ENCODE results near the gene CENPVL2. TPM values are rescaled to one million over a fixed set of nuclear protein-coding genes. Genes with fewer than 3 reads are reported as not detected.
"Not testable (repeated sequence)": the region's sequence is repeated elsewhere in the genome, so short reads cannot be mapped to it uniquely, and the experiment has no call there.

The CENPVL2 gene
- polyA plus RNA-seq (ENCODE audit: low read depth in 6 of 6), result not detected

DNA sequence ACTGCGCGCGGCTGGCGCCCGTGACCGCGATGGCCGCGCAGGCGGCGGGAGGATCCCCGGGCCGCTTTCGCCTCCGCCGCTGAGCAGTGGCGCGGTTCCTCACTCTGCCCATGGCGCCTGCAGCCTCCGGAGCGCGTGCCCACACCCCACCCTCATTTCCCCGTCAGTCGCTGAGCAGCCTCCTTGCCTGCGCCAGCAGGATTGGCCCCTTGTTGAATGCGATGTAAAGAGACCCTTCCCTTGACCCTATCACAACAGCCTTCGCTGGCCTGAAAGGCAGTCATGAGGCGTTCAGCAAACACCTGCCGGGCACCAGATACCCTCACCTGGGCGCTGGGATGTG is at the start of gene CENPVL2:
Gene CENPVL2, minus strand, starts transcription at position 112 of the 343 bp plus-strand sequence. Its CDS starts 0 bp downstream, at position 112.
- not testable (repeated sequence) for H3K9me3 Mint-ChIP-seq; DNase-seq; H3K4me3 Mint-ChIP-seq; H3K27ac Mint-ChIP-seq; ATAC-seq (ENCODE audit: low read depth in 2 of 2); H3K27me3 Mint-ChIP-seq; H3K36me3 Mint-ChIP-seq; H3K4me1 Mint-ChIP-seq

DNA sequence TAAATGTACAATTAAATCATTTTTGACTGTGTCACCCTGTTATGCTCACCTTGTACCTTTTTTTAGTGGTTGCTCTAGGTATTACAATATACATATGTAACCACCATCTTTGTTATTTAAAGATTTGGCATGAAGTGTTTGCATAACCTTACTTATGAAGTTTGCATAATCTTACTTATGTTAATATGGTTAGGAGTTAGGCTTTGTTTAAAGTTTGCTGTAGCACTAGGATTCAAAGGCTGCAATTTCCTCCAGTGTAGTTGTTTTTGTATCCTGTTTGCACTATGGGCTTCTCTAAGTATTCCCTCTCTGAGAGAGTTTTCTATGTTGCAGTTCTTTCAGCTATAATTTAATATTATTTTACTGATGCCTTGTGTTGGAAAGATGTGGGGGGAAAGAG is 45.6 kb upstream of the CENPVL2 start:
- DNase-seq, result no peak
- no peak overlapping the region for H3K27ac Mint-ChIP-seq
- H3K4me1 Mint-ChIP-seq, result no peaks in the 10 kb centered on the region
- no peak for ATAC-seq (ENCODE audit: low read depth in 2 of 2)
- no peaks in the 10 kb centered on the region for H3K36me3 Mint-ChIP-seq
- H3K9me3 Mint-ChIP-seq, result no peaks in the 10 kb centered on the region
- H3K27me3 Mint-ChIP-seq, result peaks cover 4 to 35% (median 23%) of the 10 kb centered on the region in 3 donors
- H3K4me3 Mint-ChIP-seq, result no peak overlapping the region

DNA sequence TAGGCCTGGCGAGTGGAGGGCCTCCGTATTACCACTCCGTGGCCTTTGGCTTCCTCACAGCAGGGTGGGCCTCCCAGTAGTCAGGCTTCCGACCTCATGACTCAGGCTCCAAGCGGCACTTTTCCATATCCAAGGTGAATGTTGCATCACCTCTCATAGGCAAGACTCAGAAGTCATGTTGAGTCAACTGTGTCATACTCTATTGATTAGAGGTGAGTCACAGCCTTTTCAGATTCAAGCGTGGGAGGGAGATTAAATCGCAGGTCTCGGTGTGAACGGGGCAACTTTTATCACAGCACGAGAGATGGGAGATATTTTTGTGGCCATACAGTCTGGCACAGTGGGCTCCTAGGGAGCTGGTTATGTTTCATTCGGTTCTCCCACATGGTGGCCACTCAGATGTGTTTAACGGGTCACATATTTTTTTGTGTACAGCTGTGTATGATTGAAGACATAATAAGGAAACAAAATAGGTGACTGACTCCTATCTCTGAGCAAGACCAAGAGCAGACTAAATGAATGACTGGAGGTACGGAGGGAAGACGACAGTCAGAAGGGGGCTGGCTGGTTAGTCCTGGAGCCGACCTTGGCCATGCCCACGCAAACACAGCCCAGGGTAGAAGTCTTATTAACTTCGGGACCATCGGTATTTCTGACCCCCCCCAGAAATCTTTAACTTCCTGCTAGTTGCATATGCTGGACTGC is 30.5 kb upstream of the CENPVL2 start:
- not testable (repeated sequence) for H3K36me3 Mint-ChIP-seq; H3K4me3 Mint-ChIP-seq; ATAC-seq (ENCODE audit: low read depth in 2 of 2); H3K9me3 Mint-ChIP-seq; H3K4me1 Mint-ChIP-seq; DNase-seq; H3K27me3 Mint-ChIP-seq; H3K27ac Mint-ChIP-seq

DNA sequence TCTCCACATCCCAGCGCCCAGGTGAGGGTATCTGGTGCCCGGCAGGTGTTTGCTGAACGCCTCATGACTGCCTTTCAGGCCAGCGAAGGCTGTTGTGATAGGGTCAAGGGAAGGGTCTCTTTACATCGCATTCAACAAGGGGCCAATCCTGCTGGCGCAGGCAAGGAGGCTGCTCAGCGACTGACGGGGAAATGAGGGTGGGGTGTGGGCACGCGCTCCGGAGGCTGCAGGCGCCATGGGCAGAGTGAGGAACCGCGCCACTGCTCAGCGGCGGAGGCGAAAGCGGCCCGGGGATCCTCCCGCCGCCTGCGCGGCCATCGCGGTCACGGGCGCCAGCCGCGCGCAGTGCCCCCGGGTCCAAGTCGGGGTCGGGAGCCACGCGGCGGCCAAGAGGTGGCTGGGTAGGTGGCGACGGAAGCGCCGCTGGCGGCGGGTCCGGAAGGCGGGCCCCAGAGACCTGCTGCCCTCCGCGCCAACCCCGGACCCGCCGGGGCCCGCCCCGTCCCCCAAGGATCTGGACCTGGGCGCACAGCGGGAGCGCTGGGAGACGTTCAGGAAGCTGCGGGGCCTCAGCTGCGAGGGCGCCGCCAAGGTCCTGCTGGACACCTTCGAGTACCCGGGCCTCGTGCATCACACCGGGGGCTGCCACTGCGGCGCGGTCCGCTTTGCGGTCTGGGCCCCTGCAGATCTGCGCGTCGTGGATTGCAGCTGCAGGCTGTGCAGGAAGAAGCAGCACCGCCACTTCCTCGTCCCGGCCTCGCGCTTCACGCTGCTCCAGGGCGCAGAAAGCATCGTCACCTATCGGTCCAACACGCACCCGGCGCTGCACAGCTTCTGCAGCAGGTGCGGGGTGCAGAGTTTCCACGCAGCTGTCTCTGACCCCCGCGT is 27.9 kb upstream of the CENPVL2 start, which contains the start of gene CENPVL1:
Gene CENPVL1, plus strand, starts transcription at position 236 of the 888 bp plus-strand sequence. Its CDS starts 0 bp downstream, at position 236.
- not testable (repeated sequence) for H3K36me3 Mint-ChIP-seq; H3K4me3 Mint-ChIP-seq; ATAC-seq (ENCODE audit: low read depth in 2 of 2); H3K27me3 Mint-ChIP-seq; H3K27ac Mint-ChIP-seq; H3K9me3 Mint-ChIP-seq; H3K4me1 Mint-ChIP-seq; DNase-seq

DNA sequence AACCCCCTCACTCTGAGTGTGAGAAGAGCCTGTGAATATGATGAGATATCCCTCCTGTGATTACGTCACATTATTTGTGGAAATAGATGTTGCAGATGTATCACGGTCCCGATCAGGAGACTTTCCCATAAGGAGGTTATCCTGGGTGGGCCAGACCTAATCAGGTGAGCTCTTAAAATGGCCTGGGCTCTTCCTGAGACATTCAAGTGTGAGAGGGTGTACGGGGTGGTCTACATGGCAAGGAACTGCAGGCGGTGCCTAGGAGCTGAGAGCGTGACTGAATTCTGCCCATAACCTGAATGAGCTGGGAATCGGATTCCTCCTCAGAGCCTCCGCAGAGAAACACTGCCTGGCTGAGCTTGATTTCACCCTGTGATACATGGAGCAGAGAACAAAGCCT is 14.8 kb upstream of the CENPVL2 start:
- peaks cover 13 to 44% (median 13%) of the 10 kb centered on the region in 3 donors for H3K27me3 Mint-ChIP-seq
- DNase-seq (no peak), ATAC-seq (ENCODE audit: low read depth in 2 of 2) (no peak)
- no peaks in the 10 kb centered on the region for H3K36me3 Mint-ChIP-seq
- no peaks in the 10 kb centered on the region for H3K9me3 Mint-ChIP-seq
- H3K27ac Mint-ChIP-seq, result no peak overlapping the region
- H3K4me1 Mint-ChIP-seq, result no peaks in the 10 kb centered on the region
- no peak overlapping the region for H3K4me3 Mint-ChIP-seq

DNA sequence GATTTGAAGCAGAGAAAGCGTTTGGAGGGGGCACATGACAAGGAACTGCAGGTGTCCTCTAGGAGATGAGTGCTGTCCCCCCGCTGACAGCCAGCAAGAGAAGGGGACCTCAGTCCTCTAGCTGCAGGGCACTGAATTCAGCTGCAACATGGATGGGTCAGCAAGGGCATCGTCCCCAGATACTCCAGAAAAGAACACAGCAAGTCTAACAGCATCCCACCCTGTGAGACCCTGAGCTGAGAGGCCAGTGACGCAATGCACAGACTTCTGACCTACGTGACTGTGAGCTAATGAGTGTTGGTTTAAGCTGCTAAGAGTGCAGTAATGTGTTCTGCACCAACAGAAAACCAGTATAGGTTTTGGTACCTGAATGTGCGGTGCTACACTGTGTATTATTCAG is 11.6 kb upstream of the CENPVL2 start:
- Mint-ChIP-seq H3K4me1 (no peaks in the 10 kb centered on the region), H3K4me3 (no peak overlapping the region), H3K27me3 (peaks cover 13 to 44% (median 13%) of the 10 kb centered on the region in 3 donors), H3K9me3 (no peaks in the 10 kb centered on the region), H3K27ac (no peak overlapping the region), H3K36me3 (no peaks in the 10 kb centered on the region)
- DNase-seq (no peak), ATAC-seq (ENCODE audit: low read depth in 2 of 2) (no peak)

DNA sequence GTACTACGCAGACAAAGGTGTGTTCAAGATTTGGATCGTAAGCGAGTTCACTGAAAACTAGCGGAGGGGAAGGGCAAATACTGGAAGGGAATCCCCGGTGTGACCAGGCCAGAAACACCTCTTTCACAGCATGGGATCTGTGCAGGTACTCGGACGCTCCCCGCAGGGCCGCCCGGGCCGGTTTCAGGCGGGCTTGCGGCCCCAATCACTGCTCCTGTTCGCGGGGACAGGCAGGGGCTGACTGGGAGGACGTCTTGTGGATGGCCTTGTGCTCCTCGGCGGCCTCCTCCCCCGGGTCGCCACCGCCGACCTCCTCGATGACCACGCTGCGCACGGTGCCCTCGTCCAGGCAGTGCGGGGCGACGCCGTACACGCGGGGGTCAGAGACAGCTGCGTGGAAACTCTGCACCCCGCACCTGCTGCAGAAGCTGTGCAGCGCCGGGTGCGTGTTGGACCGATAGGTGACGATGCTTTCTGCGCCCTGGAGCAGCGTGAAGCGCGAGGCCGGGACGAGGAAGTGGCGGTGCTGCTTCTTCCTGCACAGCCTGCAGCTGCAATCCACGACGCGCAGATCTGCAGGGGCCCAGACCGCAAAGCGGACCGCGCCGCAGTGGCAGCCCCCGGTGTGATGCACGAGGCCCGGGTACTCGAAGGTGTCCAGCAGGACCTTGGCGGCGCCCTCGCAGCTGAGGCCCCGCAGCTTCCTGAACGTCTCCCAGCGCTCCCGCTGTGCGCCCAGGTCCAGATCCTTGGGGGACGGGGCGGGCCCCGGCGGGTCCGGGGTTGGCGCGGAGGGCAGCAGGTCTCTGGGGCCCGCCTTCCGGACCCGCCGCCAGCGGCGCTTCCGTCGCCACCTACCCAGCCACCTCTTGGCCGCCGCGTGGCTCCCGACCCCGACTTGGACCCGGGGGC is 567 bp downstream of the CENPVL2 start:
- not testable (repeated sequence) for H3K4me1 Mint-ChIP-seq; H3K27ac Mint-ChIP-seq; ATAC-seq (ENCODE audit: low read depth in 2 of 2); H3K4me3 Mint-ChIP-seq; H3K27me3 Mint-ChIP-seq; H3K9me3 Mint-ChIP-seq; H3K36me3 Mint-ChIP-seq; DNase-seq

DNA sequence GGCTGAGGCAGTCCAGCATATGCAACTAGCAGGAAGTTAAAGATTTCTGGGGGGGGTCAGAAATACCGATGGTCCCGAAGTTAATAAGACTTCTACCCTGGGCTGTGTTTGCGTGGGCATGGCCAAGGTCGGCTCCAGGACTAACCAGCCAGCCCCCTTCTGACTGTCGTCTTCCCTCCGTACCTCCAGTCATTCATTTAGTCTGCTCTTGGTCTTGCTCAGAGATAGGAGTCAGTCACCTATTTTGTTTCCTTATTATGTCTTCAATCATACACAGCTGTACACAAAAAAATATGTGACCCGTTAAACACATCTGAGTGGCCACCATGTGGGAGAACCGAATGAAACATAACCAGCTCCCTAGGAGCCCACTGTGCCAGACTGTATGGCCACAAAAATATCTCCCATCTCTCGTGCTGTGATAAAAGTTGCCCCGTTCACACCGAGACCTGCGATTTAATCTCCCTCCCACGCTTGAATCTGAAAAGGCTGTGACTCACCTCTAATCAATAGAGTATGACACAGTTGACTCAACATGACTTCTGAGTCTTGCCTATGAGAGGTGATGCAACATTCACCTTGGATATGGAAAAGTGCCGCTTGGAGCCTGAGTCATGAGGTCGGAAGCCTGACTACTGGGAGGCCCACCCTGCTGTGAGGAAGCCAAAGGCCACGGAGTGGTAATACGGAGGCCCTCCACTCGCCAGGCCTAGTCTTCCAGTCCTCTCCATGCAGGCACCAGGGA is 2.8 kb downstream of the CENPVL2 start:
- not testable (repeated sequence) for DNase-seq; H3K27ac Mint-ChIP-seq; ATAC-seq (ENCODE audit: low read depth in 2 of 2); H3K4me3 Mint-ChIP-seq; H3K27me3 Mint-ChIP-seq; H3K4me1 Mint-ChIP-seq; H3K9me3 Mint-ChIP-seq; H3K36me3 Mint-ChIP-seq

DNA sequence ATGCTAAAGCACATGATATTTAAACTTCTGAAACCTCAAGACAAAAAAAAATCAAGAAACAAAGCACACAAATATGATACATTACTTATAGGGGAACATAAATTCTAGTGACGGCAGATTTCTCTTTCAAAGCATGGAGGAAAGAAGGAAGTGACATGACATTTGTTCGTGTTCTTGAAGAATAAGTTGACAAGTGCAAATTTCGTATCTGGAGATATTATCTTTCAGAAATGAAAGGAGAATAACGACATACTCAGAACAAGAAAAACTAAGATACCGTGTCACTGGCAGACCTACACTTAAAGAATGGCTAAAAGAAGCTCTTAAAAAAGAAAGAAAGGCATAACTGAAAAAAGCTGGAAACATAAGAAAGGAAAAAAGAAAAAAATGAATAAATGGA is 16.6 kb downstream of the CENPVL2 start:
- no peak for DNase-seq
- H3K4me1 Mint-ChIP-seq, result no peaks in the 10 kb centered on the region
- ATAC-seq (ENCODE audit: low read depth in 2 of 2), result no peak
- H3K27me3 Mint-ChIP-seq, result peaks cover 9 to 45% (median 16%) of the 10 kb centered on the region in 3 donors
- no peaks in the 10 kb centered on the region for H3K36me3 Mint-ChIP-seq
- peaks cover 0 to 4% (median 0%) of the 10 kb centered on the region in 7 donors for H3K9me3 Mint-ChIP-seq
- no peak overlapping the region for H3K4me3 Mint-ChIP-seq
- no peak overlapping the region for H3K27ac Mint-ChIP-seq

DNA sequence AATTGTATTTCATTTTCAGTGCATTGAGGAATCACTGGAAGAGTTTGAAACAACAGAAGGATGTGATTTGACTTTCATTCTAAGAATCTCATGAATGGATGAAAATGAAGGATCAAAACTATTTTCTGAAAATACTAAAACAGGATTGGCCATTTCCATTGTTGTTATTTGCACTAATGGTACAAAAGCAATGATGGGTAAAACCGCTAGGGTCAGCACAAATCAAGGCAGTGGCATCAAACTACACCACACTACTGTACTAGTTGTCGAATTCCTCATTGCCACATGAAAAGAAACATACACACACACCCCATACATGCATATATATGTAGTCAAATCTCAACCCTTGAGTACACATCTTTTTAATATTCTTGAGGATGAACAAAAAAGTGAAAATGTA is 39.3 kb downstream of the CENPVL2 start:
- DNase-seq (no peak), ATAC-seq (ENCODE audit: low read depth in 2 of 2) (no peak)
- Mint-ChIP-seq H3K27ac (no peak overlapping the region), H3K4me1 (no peaks in the 10 kb centered on the region), H3K9me3 (peaks cover 0 to 5% (median 0%) of the 10 kb centered on the region in 7 donors), H3K4me3 (no peak overlapping the region), H3K36me3 (no peaks in the 10 kb centered on the region), H3K27me3 (peaks cover 24 to 49% (median 28%) of the 10 kb centered on the region in 3 donors)

DNA sequence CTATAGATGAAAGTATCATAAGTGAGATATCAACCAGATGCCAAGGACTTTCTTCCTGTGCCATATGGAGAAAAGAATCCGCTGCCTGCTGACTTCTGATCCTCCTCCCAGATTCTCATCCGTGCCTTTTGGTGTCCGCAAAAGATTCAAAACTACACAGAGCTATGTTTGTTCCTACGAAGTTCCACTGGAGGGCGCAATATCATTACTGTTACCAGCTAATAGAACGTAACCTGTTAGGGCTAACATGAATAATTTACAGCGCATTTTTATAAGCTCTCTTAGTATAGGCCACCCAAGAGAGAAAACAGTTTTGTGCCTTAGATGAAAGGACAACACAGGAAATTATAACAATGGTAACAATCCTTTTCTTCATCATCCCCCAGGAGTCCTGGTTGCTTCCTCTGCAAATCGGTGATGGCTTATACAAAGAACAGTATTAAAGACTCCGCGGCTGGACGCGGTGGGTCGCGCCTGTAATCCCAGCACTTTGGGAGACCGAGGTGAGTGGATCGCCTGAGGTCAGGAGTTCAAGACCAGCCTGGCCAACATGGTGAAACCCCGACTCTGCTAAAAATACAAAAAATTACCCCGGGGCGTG is 41.1 kb downstream of the CENPVL2 start:
- Mint-ChIP-seq H3K27me3 (peaks cover 24 to 67% (median 28%) of the 10 kb centered on the region in 3 donors), H3K4me1 (no peaks in the 10 kb centered on the region), H3K36me3 (no peaks in the 10 kb centered on the region), H3K4me3 (no peak overlapping the region), H3K27ac (no peak overlapping the region), H3K9me3 (peaks cover 0 to 5% (median 0%) of the 10 kb centered on the region in 7 donors)
- DNase-seq (no peak), ATAC-seq (ENCODE audit: low read depth in 2 of 2) (no peak)

DNA sequence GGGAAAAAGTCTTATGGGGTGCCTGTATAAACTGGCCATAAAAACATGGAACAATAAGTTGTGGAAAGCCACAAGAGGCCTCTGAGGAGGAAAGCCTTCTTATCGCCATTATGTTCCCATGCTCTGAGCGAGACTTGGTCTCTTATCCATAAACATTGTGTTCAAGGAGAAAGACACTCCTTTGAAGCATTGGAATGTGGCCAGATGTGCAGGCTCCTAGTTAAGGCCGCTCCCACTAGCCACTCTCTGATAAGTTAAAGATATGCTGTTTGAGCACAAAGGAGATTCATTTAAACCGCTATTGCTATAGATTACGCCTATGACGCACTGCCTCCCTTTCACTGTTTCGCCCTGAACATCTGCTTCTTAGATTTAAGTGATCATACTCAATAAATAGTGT is 46.1 kb downstream of the CENPVL2 start:
- not testable (repeated sequence) for DNase-seq; H3K9me3 Mint-ChIP-seq; H3K36me3 Mint-ChIP-seq; H3K27ac Mint-ChIP-seq; H3K4me3 Mint-ChIP-seq; H3K4me1 Mint-ChIP-seq; ATAC-seq (ENCODE audit: low read depth in 2 of 2)
- H3K27me3 Mint-ChIP-seq, result peaks cover 19 to 49% (median 25%) of the 10 kb centered on the region in 3 donors

Measured in naive B cell (primary cell).